Gastroesophageal sphincter (tissue), 3 donors: ENCODE data around the gene PRR23E.

Experiments
- EP300 ChIP-seq: sonication (generic); formaldehyde crosslinking; IDR thresholded peaks from one replicate; pipeline ENCODE4 v1.6.1; 2017; ENCODE audit warnings: antibody characterized with exemption, mild to moderate bottlenecking
- POLR2A ChIP-seq, 2 donors: fragments of 450-650 bp; IDR thresholded peaks; one replicate each; pipeline ENCODE4 v1.6.1; 2017; ENCODE audit warnings: antibody characterized with exemption in 2 of 2, mild to moderate bottlenecking in 2 of 2, moderate library complexity in 1 of 2
- POLR2AphosphoS5 ChIP-seq: sonication (generic); formaldehyde crosslinking; IDR thresholded peaks from one replicate; pipeline ENCODE4 v1.6.1; 2017; ENCODE audit warnings: antibody characterized with exemption
- TF ChIP-seq, protein P1 (sequence below), 4 experiments: fragments of 200-600 bp in 2 of 4; fragments of 450-650 bp in 2 of 4; sonication (generic) in 1 of 4; IDR thresholded peaks; one replicate each; pipeline ENCODE4 v1.5.1; 2017 to 2019; ENCODE audit warnings: antibody characterized with exemption in 4 of 4, mild to moderate bottlenecking in 2 of 4, moderate library complexity in 2 of 4

DNA sequence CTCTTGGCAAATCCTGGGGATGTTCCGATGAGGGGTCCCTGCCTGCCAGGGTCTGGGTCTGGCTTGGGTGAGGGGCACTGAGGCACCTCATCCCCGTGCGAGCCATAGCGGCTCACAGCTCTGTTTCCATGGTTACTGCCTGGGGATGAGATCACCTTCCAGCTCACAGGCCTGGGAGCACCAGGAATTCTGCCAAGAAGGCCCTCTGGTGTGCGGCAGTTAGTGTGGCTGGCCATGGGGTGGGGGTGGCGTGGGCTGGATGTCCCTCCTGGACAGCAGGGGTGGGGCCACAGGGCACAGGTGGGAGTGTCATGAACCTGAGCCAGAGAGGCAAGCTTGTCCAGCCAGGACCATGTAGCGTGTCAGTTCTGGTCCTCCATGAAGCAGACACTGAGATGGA lies 22.1 kb upstream of the PRR23E start:
- TF ChIP-seq, protein P1, sequence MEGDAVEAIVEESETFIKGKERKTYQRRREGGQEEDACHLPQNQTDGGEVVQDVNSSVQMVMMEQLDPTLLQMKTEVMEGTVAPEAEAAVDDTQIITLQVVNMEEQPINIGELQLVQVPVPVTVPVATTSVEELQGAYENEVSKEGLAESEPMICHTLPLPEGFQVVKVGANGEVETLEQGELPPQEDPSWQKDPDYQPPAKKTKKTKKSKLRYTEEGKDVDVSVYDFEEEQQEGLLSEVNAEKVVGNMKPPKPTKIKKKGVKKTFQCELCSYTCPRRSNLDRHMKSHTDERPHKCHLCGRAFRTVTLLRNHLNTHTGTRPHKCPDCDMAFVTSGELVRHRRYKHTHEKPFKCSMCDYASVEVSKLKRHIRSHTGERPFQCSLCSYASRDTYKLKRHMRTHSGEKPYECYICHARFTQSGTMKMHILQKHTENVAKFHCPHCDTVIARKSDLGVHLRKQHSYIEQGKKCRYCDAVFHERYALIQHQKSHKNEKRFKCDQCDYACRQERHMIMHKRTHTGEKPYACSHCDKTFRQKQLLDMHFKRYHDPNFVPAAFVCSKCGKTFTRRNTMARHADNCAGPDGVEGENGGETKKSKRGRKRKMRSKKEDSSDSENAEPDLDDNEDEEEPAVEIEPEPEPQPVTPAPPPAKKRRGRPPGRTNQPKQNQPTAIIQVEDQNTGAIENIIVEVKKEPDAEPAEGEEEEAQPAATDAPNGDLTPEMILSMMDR (IDR thresholded peaks at IDR 0.05): no peak
- no peak for TF ChIP-seq POLR2A (IDR thresholded peaks at IDR 0.05)
- TF ChIP-seq EP300: no peak
- TF ChIP-seq POLR2AphosphoS5: no peak
